Upper lobe of left lung (tissue), 6 donors: ENCODE data around the gene PPCS. TPM values are rescaled to one million over a fixed set of nuclear protein-coding genes. Genes with fewer than 3 reads are reported as not detected.
A peak's percentile ranks its signal among the peaks of the same experiment; 100 is the strongest.

ENCODE experiments used
- ATAC-seq, 2 donors: fragments of 200-7000 bp; cut with Tn5 transposase; one replicate each; pipeline ENCODE4 v1.9.1; 2022; ENCODE audit warnings: mild to moderate bottlenecking in 2 of 2, moderate library complexity in 2 of 2; ENCODE audit not compliant: low FRiP score in 2 of 2
- DNase-seq, 2 donors: peaks; one replicate each; pipeline ENCODE4 v3.0.0-alpha.2; 2019 to 2020
- H3K27ac ChIP-seq, 4 donors: fragments of 200-600 bp; sonication (generic); one replicate each; pipeline ENCODE4 v1.5.1; 2016 to 2019
- H3K27me3 ChIP-seq, 4 donors: fragments of 200-600 bp; sonication (generic); one replicate each; pipeline ENCODE4 v1.5.1; 2017 to 2019
- H3K36me3 ChIP-seq, 4 donors: fragments of 200-600 bp; sonication (generic); one replicate each; pipeline ENCODE4 v1.5.1; 2016 to 2019
- H3K4me1 ChIP-seq, 4 donors: fragments of 200-600 bp; sonication (generic); one replicate each; pipeline ENCODE4 v1.5.1; 2018 to 2019
- H3K4me3 ChIP-seq, 4 donors: fragments of 200-600 bp; sonication (generic); one replicate each; pipeline ENCODE4 v1.5.1; 2017 to 2019; ENCODE audit warnings: mild to moderate bottlenecking in 2 of 4, moderate library complexity in 1 of 4
- H3K9me3 ChIP-seq, 4 donors: fragments of 200-600 bp; sonication (generic); one replicate each; pipeline ENCODE4 v1.5.1; 2018 to 2019
- CTCF ChIP-seq, 6 experiments: fragments of 450-650 bp in 4 of 6; fragments of 200-600 bp in 2 of 6; sonication (generic) in 2 of 6; IDR thresholded peaks; one replicate each; pipeline ENCODE4 v1.5.1; 2016 to 2019; ENCODE audit warnings: antibody characterized with exemption in 6 of 6
- EP300 ChIP-seq, 4 donors: sonication (generic); formaldehyde crosslinking; IDR thresholded peaks; one replicate each; pipeline ENCODE4 v1.5.1; 2017; ENCODE audit warnings: antibody characterized with exemption in 4 of 4, control low read depth in 2 of 4
- POLR2A ChIP-seq, 4 donors: fragments of 450-650 bp; IDR thresholded peaks; one replicate each; pipeline ENCODE4 v1.5.1; 2016 to 2017; ENCODE audit warnings: antibody characterized with exemption in 4 of 4, mild to moderate bottlenecking in 2 of 4
- POLR2AphosphoS5 ChIP-seq, 2 donors: sonication (generic); formaldehyde crosslinking; IDR thresholded peaks; one replicate each; pipeline ENCODE4 v1.5.1; 2017; ENCODE audit warnings: antibody characterized with exemption in 2 of 2
- WGBS, 2 donors: methylation state at CpG; one replicate each; pipeline ENCODE4 v1.1.5; 2017 to 2018; 5-methylcytosine and 5-hydroxymethylcytosine counted together
- total RNA-seq, 6 donors: library from RNA; depleted of rRNA in 4 of 6; stranded (reverse); fragments of >200 nt in 4 of 6; gene quantifications; one replicate each; pipeline versions ENCODE4 v1.1.0 to v1.2.1, GENCODE V29; 2016 to 2021
- donor health status: DM: no; HTN: no; CAD: no; lungs with moderate emphysema.
- donor health status: DM: no; HTN: yes; CAD: no; lungs with severe emphysema.

The PPCS gene
- total RNA-seq, 6 donors from 2014 or later, result 56.4 to 95.3 (median 74.6) TPM

- no peaks in the 10 kb centered on the region for H3K9me3 ChIP-seq
These were observed 24.8 kb upstream of the PPCS start for GRCh38 chr1:42431514-42431913.

DNA sequence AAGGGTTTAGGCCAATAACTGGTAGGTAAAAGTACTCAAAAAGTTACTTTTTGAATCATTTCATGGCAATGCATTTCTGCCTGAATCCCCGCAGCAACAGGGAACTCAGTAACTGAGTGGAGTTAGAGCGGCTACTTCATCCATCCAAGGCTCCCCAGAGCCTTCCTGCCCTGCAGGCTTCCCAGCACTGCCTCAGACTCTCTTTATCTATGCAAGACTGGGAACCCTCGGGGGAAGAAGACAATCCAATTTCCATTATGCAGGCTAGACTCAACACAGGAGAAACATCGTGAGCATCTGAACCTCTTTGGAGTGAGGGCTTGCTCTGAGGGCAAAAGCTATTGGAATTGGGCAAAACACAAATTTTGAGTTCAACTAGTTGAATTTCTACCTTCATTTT is 23.6 kb upstream of the PPCS start:
- no peak for DNase-seq
- H3K4me1 ChIP-seq, result no peaks in the 10 kb centered on the region
- H3K36me3 ChIP-seq, result no peaks in the 10 kb centered on the region
- no peak for ATAC-seq
- no peak for TF ChIP-seq POLR2A (IDR thresholded peaks at IDR 0.05)
- TF ChIP-seq EP300 (IDR thresholded peaks at IDR 0.05), result no peak
- no peak for TF ChIP-seq POLR2AphosphoS5 (IDR thresholded peaks at IDR 0.05)
- no peak for TF ChIP-seq CTCF (IDR thresholded peaks at IDR 0.05)
- H3K9me3 ChIP-seq, result no peaks in the 10 kb centered on the region
- WGBS, 2 donors, result 95 to 96% methylated on average over 4 of the region's 4 CpGs
- no peak overlapping the region for H3K4me3 ChIP-seq
- H3K27ac ChIP-seq, result no peak overlapping the region
- H3K27me3 ChIP-seq, result no peaks in the 10 kb centered on the region

More at GRCh38 chr1:42431514-42431913, 24.8 kb upstream of the PPCS start:
- Histone ChIP-seq H3K4me3 (no peak overlapping the region), H3K36me3 (no peaks in the 10 kb centered on the region), H3K4me1 (no peaks in the 10 kb centered on the region), H3K27ac (no peak overlapping the region), H3K27me3 (no peaks in the 10 kb centered on the region)
- no peak for TF ChIP-seq POLR2AphosphoS5 (IDR thresholded peaks at IDR 0.05)
- TF ChIP-seq EP300 (IDR thresholded peaks at IDR 0.05), result no peak
- TF ChIP-seq CTCF (IDR thresholded peaks at IDR 0.05), result no peak
- TF ChIP-seq POLR2A (IDR thresholded peaks at IDR 0.05), result no peak
- 71 to 82% methylated on average over 3 of the region's 3 CpGs for WGBS, 2 donors
- ATAC-seq (no peak), DNase-seq (no peak)

GRCh38 chr1:42433369-42433768 is 23.0 kb upstream of the PPCS start:
- Histone ChIP-seq H3K4me1 (no peaks in the 10 kb centered on the region), H3K27ac (no peak overlapping the region), H3K27me3 (no peaks in the 10 kb centered on the region), H3K4me3 (no peak overlapping the region), H3K9me3 (no peaks in the 10 kb centered on the region), H3K36me3 (no peaks in the 10 kb centered on the region)
- TF ChIP-seq POLR2AphosphoS5 (IDR thresholded peaks at IDR 0.05), result no peak
- no peak for TF ChIP-seq POLR2A (IDR thresholded peaks at IDR 0.05)
- TF ChIP-seq EP300 (IDR thresholded peaks at IDR 0.05), result no peak
- TF ChIP-seq CTCF (IDR thresholded peaks at IDR 0.05), result no peak
- 93 to 94% methylated on average over 6 of the region's 6 CpGs for WGBS, 2 donors
- DNase-seq (no peak), ATAC-seq (no peak)

GRCh38 chr1:42434340-42434739 is 22.0 kb upstream of the PPCS start:
- no peak for TF ChIP-seq EP300 (IDR thresholded peaks at IDR 0.05)
- TF ChIP-seq POLR2A (IDR thresholded peaks at IDR 0.05), result no peak
- TF ChIP-seq POLR2AphosphoS5 (IDR thresholded peaks at IDR 0.05), result no peak
- TF ChIP-seq CTCF (IDR thresholded peaks at IDR 0.05), result no peak
- H3K36me3 ChIP-seq, result no peaks in the 10 kb centered on the region
- no peak overlapping the region for H3K27ac ChIP-seq
- no peaks in the 10 kb centered on the region for H3K4me1 ChIP-seq
- DNase-seq (no peak), ATAC-seq (no peak)
- H3K27me3 ChIP-seq, result no peaks in the 10 kb centered on the region
- no peaks in the 10 kb centered on the region for H3K9me3 ChIP-seq
- no peak overlapping the region for H3K4me3 ChIP-seq
- whole genome bisulfite sequencing, 2 donors, result 96 to 100% methylated on average over 4 of the region's 4 CpGs

DNA sequence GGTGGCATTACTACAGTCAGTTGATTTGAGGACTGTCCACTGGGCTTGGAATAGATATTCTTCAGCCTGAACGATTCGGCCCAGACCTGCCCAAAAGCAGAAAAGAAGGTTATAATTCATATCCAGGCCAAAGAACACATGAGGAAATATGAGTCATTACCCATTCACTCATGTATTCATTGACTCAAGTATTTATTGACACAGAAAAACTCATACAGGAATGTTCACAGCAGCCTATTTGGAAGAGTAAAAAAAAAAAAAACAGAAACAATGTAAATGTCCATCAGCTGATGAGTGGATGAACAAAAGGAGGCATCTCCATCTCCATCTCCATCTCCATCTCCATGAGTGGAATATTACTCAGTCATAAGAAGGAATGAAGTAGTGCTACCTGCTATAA is 16.4 kb upstream of the PPCS start:
- ATAC-seq, result peak in 1 of 2 donors; percentile 32
- Histone ChIP-seq H3K36me3 (no peaks in the 10 kb centered on the region), H3K27ac (no peak overlapping the region), H3K9me3 (no peaks in the 10 kb centered on the region), H3K27me3 (no peaks in the 10 kb centered on the region), H3K4me1 (no peaks in the 10 kb centered on the region), H3K4me3 (no peak overlapping the region)
- TF ChIP-seq POLR2A (IDR thresholded peaks at IDR 0.05), result no peak
- TF ChIP-seq CTCF (IDR thresholded peaks at IDR 0.05), result no peak
- no peak for TF ChIP-seq EP300 (IDR thresholded peaks at IDR 0.05)
- TF ChIP-seq POLR2AphosphoS5 (IDR thresholded peaks at IDR 0.05), result no peak
- no peak for DNase-seq
- WGBS, 2 donors, result 62 to 64% methylated on average over 2 of the region's 2 CpGs
